ENCODE results near the gene UBTF.

UBTF gene

GRCh38 chr17:44267165-44267455 is 47.6 kb upstream of the UBTF start:
- no peaks in the 10 kb centered on the region for H3K27me3 ChIP-seq (replicated peaks; ENCODE audit: insufficient read depth, low read length)
- no peak overlapping the region for H2AFZ ChIP-seq (ENCODE audit: low read length)
- H3K79me2 ChIP-seq (ENCODE audit: low read length) = no peaks in the 10 kb centered on the region

DNA sequence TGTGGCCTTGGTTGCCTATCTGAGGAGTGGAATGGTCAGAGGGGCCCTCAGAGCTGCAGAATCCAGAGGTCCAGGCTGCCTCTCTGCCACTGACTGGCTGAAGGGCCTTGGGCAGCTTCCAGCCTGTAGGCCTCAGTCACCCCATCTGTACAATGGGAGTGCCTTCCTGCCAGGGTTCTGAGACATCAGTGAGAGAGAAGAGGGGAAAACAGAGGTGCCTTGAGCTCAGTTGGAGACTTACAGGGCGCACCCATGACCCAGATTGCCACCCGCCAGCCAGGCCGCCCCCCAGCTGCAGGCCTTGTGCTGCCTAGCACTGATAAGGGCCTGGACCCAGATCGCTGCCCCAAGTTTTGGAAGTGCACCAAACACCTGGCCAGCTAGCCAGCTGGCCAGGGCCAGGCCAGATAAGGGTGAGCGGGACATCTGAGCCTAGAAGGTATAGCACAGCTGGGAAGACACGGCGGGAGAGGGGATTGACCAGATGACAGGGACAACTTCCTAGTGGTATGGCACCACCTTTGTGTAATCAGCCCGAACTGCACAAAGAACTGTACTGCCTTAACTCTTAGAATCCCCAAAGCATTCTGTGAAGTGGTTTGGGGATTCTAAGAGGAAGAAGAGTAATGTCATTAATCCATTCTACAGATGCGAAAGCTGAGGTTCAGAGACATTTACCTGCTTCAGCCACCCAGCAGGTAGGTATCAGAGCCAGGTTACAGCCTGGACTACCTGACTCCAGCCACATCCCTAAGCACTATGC is 47.1 kb upstream of the UBTF start:
- Histone ChIP-seq H3K27ac (ENCODE audit: low read length) (no peak overlapping the region), H3K9me3 (replicated peaks; ENCODE audit: insufficient read depth, low read length) (no peaks in the 10 kb centered on the region), H3K4me1 (ENCODE audit: low read length) (no peaks in the 10 kb centered on the region), H3K9ac (ENCODE audit: low read length) (no peak overlapping the region), H3K36me3 (replicated peaks; ENCODE audit: insufficient read depth, low read length) (no peaks in the 10 kb centered on the region), H4K20me1 (ENCODE audit: insufficient read depth, low read length) (no peaks in the 10 kb centered on the region), H3K4me2 (ENCODE audit: low read depth, low read length) (no peak overlapping the region), H3K9me2 (replicated peaks; ENCODE audit: insufficient read depth, low read length) (no peaks in the 10 kb centered on the region), H3F3A (ENCODE audit: insufficient read depth, low read length) (no peaks in the 10 kb centered on the region), H3K4me3 (ENCODE audit: low read length) (no peak overlapping the region), H3K27me3 (replicated peaks; ENCODE audit: insufficient read depth, low read length) (no peaks in the 10 kb centered on the region), H2AFZ (ENCODE audit: low read length) (no peak overlapping the region), H3K79me2 (ENCODE audit: low read length) (no peaks in the 10 kb centered on the region)
- no peak for DNase-seq
- TF ChIP-seq, protein P1, sequence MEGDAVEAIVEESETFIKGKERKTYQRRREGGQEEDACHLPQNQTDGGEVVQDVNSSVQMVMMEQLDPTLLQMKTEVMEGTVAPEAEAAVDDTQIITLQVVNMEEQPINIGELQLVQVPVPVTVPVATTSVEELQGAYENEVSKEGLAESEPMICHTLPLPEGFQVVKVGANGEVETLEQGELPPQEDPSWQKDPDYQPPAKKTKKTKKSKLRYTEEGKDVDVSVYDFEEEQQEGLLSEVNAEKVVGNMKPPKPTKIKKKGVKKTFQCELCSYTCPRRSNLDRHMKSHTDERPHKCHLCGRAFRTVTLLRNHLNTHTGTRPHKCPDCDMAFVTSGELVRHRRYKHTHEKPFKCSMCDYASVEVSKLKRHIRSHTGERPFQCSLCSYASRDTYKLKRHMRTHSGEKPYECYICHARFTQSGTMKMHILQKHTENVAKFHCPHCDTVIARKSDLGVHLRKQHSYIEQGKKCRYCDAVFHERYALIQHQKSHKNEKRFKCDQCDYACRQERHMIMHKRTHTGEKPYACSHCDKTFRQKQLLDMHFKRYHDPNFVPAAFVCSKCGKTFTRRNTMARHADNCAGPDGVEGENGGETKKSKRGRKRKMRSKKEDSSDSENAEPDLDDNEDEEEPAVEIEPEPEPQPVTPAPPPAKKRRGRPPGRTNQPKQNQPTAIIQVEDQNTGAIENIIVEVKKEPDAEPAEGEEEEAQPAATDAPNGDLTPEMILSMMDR (IDR thresholded peaks at IDR 0.05; ENCODE audit: low read length) = no peak
- TF ChIP-seq EZH2 (optimal IDR thresholded peaks at IDR 0.05; ENCODE audit: low read depth, low read length) (no peak), EZH2phosphoT487 (IDR thresholded peaks at IDR 0.05; ENCODE audit: low read length) (no peak)

More at GRCh38 chr17:44267165-44267455, 47.6 kb upstream of the UBTF start:
- Histone ChIP-seq H3K27ac (ENCODE audit: low read length) (no peak overlapping the region), H3K4me1 (ENCODE audit: low read length) (no peaks in the 10 kb centered on the region), H3K9ac (ENCODE audit: low read length) (no peak overlapping the region), H3K4me3 (ENCODE audit: low read length) (no peak overlapping the region), H4K20me1 (ENCODE audit: insufficient read depth, low read length) (no peaks in the 10 kb centered on the region), H3K36me3 (replicated peaks; ENCODE audit: insufficient read depth, low read length) (no peaks in the 10 kb centered on the region), H3K4me2 (ENCODE audit: low read depth, low read length) (no peak overlapping the region), H3F3A (ENCODE audit: insufficient read depth, low read length) (no peaks in the 10 kb centered on the region), H3K9me3 (replicated peaks; ENCODE audit: insufficient read depth, low read length) (no peaks in the 10 kb centered on the region), H3K9me2 (replicated peaks; ENCODE audit: insufficient read depth, low read length) (no peaks in the 10 kb centered on the region)
- DNase-seq = no peak
- TF ChIP-seq EZH2 (optimal IDR thresholded peaks at IDR 0.05; ENCODE audit: low read depth, low read length) = no peak
- TF ChIP-seq, protein P1 (IDR thresholded peaks at IDR 0.05; ENCODE audit: low read length) = no peak
- no peak for TF ChIP-seq EZH2phosphoT487 (IDR thresholded peaks at IDR 0.05; ENCODE audit: low read length)

DNA sequence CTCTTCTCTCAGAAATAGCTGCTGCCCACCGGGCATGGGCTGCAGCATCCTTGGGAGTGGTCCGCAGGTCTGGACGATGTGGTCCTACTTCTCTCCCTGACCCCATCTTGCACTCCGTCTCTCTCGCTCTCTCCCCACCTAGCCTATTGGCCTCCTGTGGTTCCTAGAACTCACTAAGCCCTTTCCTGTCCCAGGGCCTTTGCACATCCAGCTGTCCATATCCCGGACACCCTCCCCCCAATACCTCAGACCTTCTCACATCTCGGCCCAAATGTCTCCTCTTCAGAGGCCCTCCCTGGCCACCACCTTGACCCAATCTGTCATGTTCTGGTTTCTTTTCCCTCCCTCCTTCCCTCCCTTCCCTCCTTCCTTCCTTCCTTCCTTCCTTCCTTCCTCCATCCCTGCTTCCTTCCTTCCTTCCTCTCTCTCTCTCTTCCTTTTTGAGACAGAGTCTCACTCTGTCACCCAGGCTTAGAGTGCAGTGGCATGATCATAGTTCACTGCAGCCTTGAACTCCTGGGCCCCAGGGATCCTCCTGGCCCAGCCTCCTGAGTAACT is 43.9 kb upstream of the UBTF start:
- Histone ChIP-seq H3K36me3 (replicated peaks; ENCODE audit: insufficient read depth, low read length) (no peaks in the 10 kb centered on the region), H3K9me3 (replicated peaks; ENCODE audit: insufficient read depth, low read length) (no peaks in the 10 kb centered on the region), H3K27me3 (replicated peaks; ENCODE audit: insufficient read depth, low read length) (no peaks in the 10 kb centered on the region), H3K9me2 (replicated peaks; ENCODE audit: insufficient read depth, low read length) (no peaks in the 10 kb centered on the region), H3K27ac (ENCODE audit: low read length) (no peak overlapping the region), H3K79me2 (ENCODE audit: low read length) (no peaks in the 10 kb centered on the region), H3F3A (ENCODE audit: insufficient read depth, low read length) (no peaks in the 10 kb centered on the region), H3K9ac (ENCODE audit: low read length) (no peak overlapping the region), H2AFZ (ENCODE audit: low read length) (no peak overlapping the region), H3K4me3 (ENCODE audit: low read length) (no peak overlapping the region), H3K4me2 (ENCODE audit: low read depth, low read length) (no peak overlapping the region), H4K20me1 (ENCODE audit: insufficient read depth, low read length) (no peaks in the 10 kb centered on the region), H3K4me1 (ENCODE audit: low read length) (no peaks in the 10 kb centered on the region)
- no peak for DNase-seq
- TF ChIP-seq, protein P1 (IDR thresholded peaks at IDR 0.05; ENCODE audit: low read length) = no peak
- TF ChIP-seq EZH2phosphoT487 (IDR thresholded peaks at IDR 0.05; ENCODE audit: low read length) = no peak
- TF ChIP-seq EZH2 (optimal IDR thresholded peaks at IDR 0.05; ENCODE audit: low read depth, low read length) = no peak

All from MM.1S (cell line).